HepG2 (cell line): ENCODE results near the gene GGA2. TPM values are rescaled to one million over a fixed set of nuclear protein-coding genes. Genes with fewer than 3 reads are reported as not detected.

Experiments
- ASH2L ChIP-seq: fragments of 300-600, 200-600 bp; sonication (generic); IDR thresholded peaks from 2 replicates; pipeline ENCODE4 v1.7.0; 2017; ENCODE audit warnings: low read depth, mild to moderate bottlenecking, moderate library complexity, mixed read lengths, low read length; ENCODE audit not compliant: insufficient read length
- CENPT ChIP-seq: sonication (generic); formaldehyde crosslinking; IDR thresholded peaks from 2 replicates; pipeline ENCODE4 v1.8.0; 2022; ENCODE audit warnings: low read depth, mild to moderate bottlenecking, moderate library complexity, missing genetic modification reagents
- ESRRA ChIP-seq: sonication (generic); formaldehyde crosslinking; IDR thresholded peaks from 2 replicates; pipeline ENCODE4 v1.5.1; 2020; ENCODE audit warnings: mild to moderate bottlenecking, low read depth, missing genetic modification reagents
- PHF5A ChIP-seq: IDR thresholded peaks from one replicate; pipeline ENCODE4 v1.6.1; 2018; ENCODE audit warnings: low read depth, missing genetic modification reagents; ENCODE audit not compliant: unreplicated experiment
- POGZ ChIP-seq: sonication (generic); formaldehyde crosslinking; IDR thresholded peaks from 2 replicates; pipeline ENCODE4 v1.4.0; 2020; ENCODE audit warnings: mild to moderate bottlenecking, missing genetic modification reagents
- SMARCE1 ChIP-seq: fragments of 450-650 bp; IDR thresholded peaks from 2 replicates; pipeline ENCODE4 v1.6.1; 2017; ENCODE audit warnings: borderline replicate concordance
- YY1 ChIP-seq: IDR thresholded peaks from 2 replicates; pipeline ENCODE4 v1.6.1; 2011; ENCODE audit warnings: low read length, low read depth, moderate library complexity, mild to moderate bottlenecking; ENCODE audit not compliant: insufficient read depth, insufficient replicate concordance
- ZNF10 ChIP-seq: sonication (generic); formaldehyde crosslinking; IDR thresholded peaks from 2 replicates; pipeline ENCODE4 v1.4.0; 2020; ENCODE audit warnings: mild to moderate bottlenecking, low read depth, missing genetic modification reagents, borderline replicate concordance
- ZNF256 ChIP-seq: sonication (generic); formaldehyde crosslinking; conservative IDR thresholded peaks from 2 replicates; pipeline ENCODE4 v1.4.0; 2020; ENCODE audit warnings: missing genetic modification reagents
- ZNF260 ChIP-seq: sonication (generic); formaldehyde crosslinking; IDR thresholded peaks from 2 replicates; pipeline ENCODE4 v1.4.0; 2020; ENCODE audit warnings: missing genetic modification reagents, low read depth, mild to moderate bottlenecking, borderline replicate concordance
- ZNF564 ChIP-seq: sonication (generic); formaldehyde crosslinking; IDR thresholded peaks from 2 replicates; pipeline ENCODE4 v1.8.1; 2023; ENCODE audit warnings: mild to moderate bottlenecking, missing genetic modification reagents
- ZNF607 ChIP-seq: sonication (generic); formaldehyde crosslinking; IDR thresholded peaks from 2 replicates; pipeline ENCODE4 v1.5.1; 2020; ENCODE audit warnings: missing genetic modification reagents, mild to moderate bottlenecking, borderline replicate concordance
- polyA plus RNA-seq, 8 experiments: library from polyadenylated mRNA; depleted of rRNA in 3 of 8; stranded (reverse) in 7 of 8; unstranded in 1 of 8; fragments of >200 nt; fragmentation: Illumina TruSeq in 4 of 8; extraction: Trizol in 4 of 8; gene quantifications; 2 replicates each; pipeline versions ENCODE4 v1.2.1 to v1.2.3, GENCODE V29; 2011 to 2016; ENCODE audit warnings: low read depth in 4 of 8, missing spikeins in 1 of 8, mixed read lengths in 1 of 8; ENCODE audit not compliant: insufficient read depth in 1 of 8
- total RNA-seq, 5 experiments: library from RNA; depleted of rRNA; stranded (reverse); fragments of >200 nt; fragmentation: Illumina TruSeq; extraction: Trizol; gene quantifications; 2 replicates each; pipeline ENCODE4 v1.2.3, GENCODE V29; 2016; ENCODE audit warnings: low read depth in 1 of 5
- TF ChIP-seq, protein P1 (sequence below): sonication (generic); formaldehyde crosslinking; IDR thresholded peaks from 2 replicates; pipeline ENCODE4 v1.5.0; 2020; ENCODE audit warnings: missing genetic modification reagents
- TF ChIP-seq, protein P2 (sequence below): sonication (generic); formaldehyde crosslinking; IDR thresholded peaks from 2 replicates; pipeline ENCODE4 v1.9.0; 2022; ENCODE audit warnings: missing genetic modification reagents, mild to moderate bottlenecking, borderline replicate concordance
- TF ChIP-seq, protein P3 (sequence below): fragments of 450-650 bp; IDR thresholded peaks from 2 replicates; pipeline ENCODE4 v1.6.1; 2017; ENCODE audit warnings: mild to moderate bottlenecking
- TF ChIP-seq, protein P4 (sequence below): sonication (generic); formaldehyde crosslinking; IDR thresholded peaks from 2 replicates; pipeline ENCODE4 v1.9.0; 2021; ENCODE audit warnings: mild to moderate bottlenecking, missing genetic modification reagents

GGA2 gene
- total and polyA plus RNA-seq, 2 of the 13 experiments (the other 11 are each of a cell fraction or from before 2014, with no cell fraction given): 51.5 to 69.8 TPM

DNA sequence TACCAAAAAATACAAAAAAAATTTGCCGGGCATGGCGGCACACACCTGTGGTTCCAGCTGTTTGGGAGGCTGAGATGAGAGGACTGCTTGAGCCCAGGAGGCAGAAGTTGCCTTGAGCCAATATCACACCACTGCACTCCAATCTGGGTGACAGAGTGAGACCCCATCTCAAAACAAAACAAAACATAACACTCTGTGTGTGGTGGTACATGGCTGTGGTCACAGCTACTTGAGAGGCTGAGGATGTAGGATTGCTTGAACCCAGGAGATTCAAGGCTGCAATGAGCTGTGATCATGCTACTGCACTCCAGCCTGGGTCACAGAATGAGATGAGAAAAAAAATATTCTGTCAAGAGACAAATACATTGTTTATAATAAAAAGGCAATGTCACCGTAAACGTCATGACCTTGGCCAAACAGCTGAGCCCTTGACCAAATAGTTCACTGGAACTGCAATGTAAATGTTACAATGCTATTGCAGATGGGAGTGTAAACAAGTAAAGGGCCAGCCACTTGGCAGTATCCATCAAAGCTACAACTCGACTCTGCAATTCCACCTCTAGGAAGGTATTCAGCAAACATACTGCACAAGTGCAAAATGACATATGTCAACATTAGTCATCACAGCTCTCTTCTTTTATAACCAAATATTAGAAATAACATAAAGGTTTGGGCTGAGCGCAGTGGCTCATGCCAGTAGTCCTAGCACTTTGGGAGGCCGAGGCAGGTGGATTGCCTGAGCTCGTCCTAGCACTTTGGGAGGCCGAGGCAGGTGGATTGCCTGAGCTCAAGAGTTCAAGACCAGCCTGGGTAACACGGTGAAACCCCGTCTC, 29.9 kb upstream of the GGA2 start (continued):
- TF ChIP-seq, protein P1, sequence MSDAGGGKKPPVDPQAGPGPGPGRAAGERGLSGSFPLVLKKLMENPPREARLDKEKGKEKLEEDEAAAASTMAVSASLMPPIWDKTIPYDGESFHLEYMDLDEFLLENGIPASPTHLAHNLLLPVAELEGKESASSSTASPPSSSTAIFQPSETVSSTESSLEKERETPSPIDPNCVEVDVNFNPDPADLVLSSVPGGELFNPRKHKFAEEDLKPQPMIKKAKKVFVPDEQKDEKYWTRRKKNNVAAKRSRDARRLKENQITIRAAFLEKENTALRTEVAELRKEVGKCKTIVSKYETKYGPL (CRISPR knock-in tag): no peak
- peak; percentile 95; the same call in 1 of the 2 replicates for TF ChIP-seq ZNF607
- TF ChIP-seq, protein P2, sequence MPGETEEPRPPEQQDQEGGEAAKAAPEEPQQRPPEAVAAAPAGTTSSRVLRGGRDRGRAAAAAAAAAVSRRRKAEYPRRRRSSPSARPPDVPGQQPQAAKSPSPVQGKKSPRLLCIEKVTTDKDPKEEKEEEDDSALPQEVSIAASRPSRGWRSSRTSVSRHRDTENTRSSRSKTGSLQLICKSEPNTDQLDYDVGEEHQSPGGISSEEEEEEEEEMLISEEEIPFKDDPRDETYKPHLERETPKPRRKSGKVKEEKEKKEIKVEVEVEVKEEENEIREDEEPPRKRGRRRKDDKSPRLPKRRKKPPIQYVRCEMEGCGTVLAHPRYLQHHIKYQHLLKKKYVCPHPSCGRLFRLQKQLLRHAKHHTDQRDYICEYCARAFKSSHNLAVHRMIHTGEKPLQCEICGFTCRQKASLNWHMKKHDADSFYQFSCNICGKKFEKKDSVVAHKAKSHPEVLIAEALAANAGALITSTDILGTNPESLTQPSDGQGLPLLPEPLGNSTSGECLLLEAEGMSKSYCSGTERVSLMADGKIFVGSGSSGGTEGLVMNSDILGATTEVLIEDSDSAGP (CRISPR knock-in tag): peak; percentile 90
- peak; percentile 87 for TF ChIP-seq PHF5A (CRISPR knock-in tag)
- no peak for TF ChIP-seq ZNF260 (CRISPR knock-in tag)
- TF ChIP-seq ZNF10 (CRISPR knock-in tag): no peak
- TF ChIP-seq, protein P3, sequence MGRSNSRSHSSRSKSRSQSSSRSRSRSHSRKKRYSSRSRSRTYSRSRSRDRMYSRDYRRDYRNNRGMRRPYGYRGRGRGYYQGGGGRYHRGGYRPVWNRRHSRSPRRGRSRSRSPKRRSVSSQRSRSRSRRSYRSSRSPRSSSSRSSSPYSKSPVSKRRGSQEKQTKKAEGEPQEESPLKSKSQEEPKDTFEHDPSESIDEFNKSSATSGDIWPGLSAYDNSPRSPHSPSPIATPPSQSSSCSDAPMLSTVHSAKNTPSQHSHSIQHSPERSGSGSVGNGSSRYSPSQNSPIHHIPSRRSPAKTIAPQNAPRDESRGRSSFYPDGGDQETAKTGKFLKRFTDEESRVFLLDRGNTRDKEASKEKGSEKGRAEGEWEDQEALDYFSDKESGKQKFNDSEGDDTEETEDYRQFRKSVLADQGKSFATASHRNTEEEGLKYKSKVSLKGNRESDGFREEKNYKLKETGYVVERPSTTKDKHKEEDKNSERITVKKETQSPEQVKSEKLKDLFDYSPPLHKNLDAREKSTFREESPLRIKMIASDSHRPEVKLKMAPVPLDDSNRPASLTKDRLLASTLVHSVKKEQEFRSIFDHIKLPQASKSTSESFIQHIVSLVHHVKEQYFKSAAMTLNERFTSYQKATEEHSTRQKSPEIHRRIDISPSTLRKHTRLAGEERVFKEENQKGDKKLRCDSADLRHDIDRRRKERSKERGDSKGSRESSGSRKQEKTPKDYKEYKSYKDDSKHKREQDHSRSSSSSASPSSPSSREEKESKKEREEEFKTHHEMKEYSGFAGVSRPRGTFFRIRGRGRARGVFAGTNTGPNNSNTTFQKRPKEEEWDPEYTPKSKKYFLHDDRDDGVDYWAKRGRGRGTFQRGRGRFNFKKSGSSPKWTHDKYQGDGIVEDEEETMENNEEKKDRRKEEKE: no peak
- TF ChIP-seq POGZ: peak; percentile 78; the same call in 1 of the 2 replicates
- TF ChIP-seq SMARCE1: no peak
- TF ChIP-seq, protein P4, sequence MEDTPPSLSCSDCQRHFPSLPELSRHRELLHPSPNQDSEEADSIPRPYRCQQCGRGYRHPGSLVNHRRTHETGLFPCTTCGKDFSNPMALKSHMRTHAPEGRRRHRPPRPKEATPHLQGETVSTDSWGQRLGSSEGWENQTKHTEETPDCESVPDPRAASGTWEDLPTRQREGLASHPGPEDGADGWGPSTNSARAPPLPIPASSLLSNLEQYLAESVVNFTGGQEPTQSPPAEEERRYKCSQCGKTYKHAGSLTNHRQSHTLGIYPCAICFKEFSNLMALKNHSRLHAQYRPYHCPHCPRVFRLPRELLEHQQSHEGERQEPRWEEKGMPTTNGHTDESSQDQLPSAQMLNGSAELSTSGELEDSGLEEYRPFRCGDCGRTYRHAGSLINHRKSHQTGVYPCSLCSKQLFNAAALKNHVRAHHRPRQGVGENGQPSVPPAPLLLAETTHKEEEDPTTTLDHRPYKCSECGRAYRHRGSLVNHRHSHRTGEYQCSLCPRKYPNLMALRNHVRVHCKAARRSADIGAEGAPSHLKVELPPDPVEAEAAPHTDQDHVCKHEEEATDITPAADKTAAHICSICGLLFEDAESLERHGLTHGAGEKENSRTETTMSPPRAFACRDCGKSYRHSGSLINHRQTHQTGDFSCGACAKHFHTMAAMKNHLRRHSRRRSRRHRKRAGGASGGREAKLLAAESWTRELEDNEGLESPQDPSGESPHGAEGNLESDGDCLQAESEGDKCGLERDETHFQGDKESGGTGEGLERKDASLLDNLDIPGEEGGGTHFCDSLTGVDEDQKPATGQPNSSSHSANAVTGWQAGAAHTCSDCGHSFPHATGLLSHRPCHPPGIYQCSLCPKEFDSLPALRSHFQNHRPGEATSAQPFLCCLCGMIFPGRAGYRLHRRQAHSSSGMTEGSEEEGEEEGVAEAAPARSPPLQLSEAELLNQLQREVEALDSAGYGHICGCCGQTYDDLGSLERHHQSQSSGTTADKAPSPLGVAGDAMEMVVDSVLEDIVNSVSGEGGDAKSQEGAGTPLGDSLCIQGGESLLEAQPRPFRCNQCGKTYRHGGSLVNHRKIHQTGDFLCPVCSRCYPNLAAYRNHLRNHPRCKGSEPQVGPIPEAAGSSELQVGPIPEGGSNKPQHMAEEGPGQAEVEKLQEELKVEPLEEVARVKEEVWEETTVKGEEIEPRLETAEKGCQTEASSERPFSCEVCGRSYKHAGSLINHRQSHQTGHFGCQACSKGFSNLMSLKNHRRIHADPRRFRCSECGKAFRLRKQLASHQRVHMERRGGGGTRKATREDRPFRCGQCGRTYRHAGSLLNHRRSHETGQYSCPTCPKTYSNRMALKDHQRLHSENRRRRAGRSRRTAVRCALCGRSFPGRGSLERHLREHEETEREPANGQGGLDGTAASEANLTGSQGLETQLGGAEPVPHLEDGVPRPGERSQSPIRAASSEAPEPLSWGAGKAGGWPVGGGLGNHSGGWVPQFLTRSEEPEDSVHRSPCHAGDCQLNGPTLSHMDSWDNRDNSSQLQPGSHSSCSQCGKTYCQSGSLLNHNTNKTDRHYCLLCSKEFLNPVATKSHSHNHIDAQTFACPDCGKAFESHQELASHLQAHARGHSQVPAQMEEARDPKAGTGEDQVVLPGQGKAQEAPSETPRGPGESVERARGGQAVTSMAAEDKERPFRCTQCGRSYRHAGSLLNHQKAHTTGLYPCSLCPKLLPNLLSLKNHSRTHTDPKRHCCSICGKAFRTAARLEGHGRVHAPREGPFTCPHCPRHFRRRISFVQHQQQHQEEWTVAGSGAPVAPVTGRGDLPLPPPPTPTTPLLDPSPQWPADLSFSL (CRISPR knock-in tag): no peak
- TF ChIP-seq ASH2L: peak; percentile 80
- TF ChIP-seq ZNF564 (CRISPR knock-in tag): no peak; the same call in none of the 2 replicates
- TF ChIP-seq YY1: no peak
- TF ChIP-seq ESRRA (CRISPR knock-in tag): peak; percentile 99
- no peak for TF ChIP-seq ZNF256
- TF ChIP-seq CENPT (CRISPR knock-in tag): no peak
